VCaP (cell line): Measurements from ENCODE around the gene DERL3.

Experiments
- H3K27ac ChIP-seq: fragments of 450-650 bp; 2 replicates; pipeline ENCODE4 v1.5.1; 2017
- CTCF ChIP-seq: fragments of 450-650 bp; conservative IDR thresholded peaks from 2 replicates; pipeline ENCODE4 v1.5.1; 2017; ENCODE audit warnings: mild to moderate bottlenecking, moderate library complexity

DERL3 gene

GRCh38 chr22:23837911-23838680 lies 710 bp downstream of the DERL3 start:
- TF ChIP-seq CTCF, result no peak
- peak overlapping the region; percentile 15; the same call in 1 of the 2 replicates for H3K27ac ChIP-seq

- peak overlapping the region; percentile 15; the same call in 1 of the 2 replicates for H3K27ac ChIP-seq
- TF ChIP-seq CTCF, result no peak
Measured at GRCh38 chr22:23837496-23837859, 1.3 kb downstream of the DERL3 start.

- TF ChIP-seq CTCF, result no peak
Measured at GRCh38 chr22:23836692-23837495, 1.9 kb downstream of the DERL3 start.

GRCh38 chr22:23836281-23836680 lies 2.5 kb downstream of the DERL3 start:
- TF ChIP-seq CTCF, result no peak
- no peak overlapping the region for H3K27ac ChIP-seq

More at GRCh38 chr22:23836692-23837495, 1.9 kb downstream of the DERL3 start:
- no peak overlapping the region for H3K27ac ChIP-seq

GRCh38 chr22:23835484-23836144 lies 3.2 kb downstream of the DERL3 start:
- no peak for TF ChIP-seq CTCF
- H3K27ac ChIP-seq, result no peak overlapping the region

- TF ChIP-seq CTCF, result no peak
- no peak overlapping the region for H3K27ac ChIP-seq
Measured at GRCh38 chr22:23834793-23835483, 3.9 kb downstream of the DERL3 start.

- TF ChIP-seq CTCF, result no peak
- H3K27ac ChIP-seq, result no peak overlapping the region
Measured at GRCh38 chr22:23834406-23834792, 4.4 kb downstream of the DERL3 start.
